Fibroblast of mammary gland (primary cell): ENCODE results near the gene SINHCAF.

Experiments used
- DNase-seq: peaks from one replicate; pipeline ENCODE4 v3.0.0-alpha.2; 2010; ENCODE audit warnings: low read depth
- H3K4me3 ChIP-seq: 2 replicates; pipeline ENCODE4 v1.5.1; 2011; ENCODE audit warnings: low read depth, mild to moderate bottlenecking, low read length, moderate library complexity; ENCODE audit not compliant: control insufficient read depth
- TF ChIP-seq, protein P1 (sequence below): conservative IDR thresholded peaks from 2 replicates; pipeline ENCODE4 v1.5.1; 2011; ENCODE audit warnings: low read depth, low read length, inconsistent platforms; ENCODE audit not compliant: control insufficient read depth, insufficient read depth

Gene SINHCAF

GRCh38 chr12:31366104-31366621 lies 40.2 kb upstream of the SINHCAF start:
- no peak overlapping the region for H3K4me3 ChIP-seq
- no peak for DNase-seq
- TF ChIP-seq, protein P1, sequence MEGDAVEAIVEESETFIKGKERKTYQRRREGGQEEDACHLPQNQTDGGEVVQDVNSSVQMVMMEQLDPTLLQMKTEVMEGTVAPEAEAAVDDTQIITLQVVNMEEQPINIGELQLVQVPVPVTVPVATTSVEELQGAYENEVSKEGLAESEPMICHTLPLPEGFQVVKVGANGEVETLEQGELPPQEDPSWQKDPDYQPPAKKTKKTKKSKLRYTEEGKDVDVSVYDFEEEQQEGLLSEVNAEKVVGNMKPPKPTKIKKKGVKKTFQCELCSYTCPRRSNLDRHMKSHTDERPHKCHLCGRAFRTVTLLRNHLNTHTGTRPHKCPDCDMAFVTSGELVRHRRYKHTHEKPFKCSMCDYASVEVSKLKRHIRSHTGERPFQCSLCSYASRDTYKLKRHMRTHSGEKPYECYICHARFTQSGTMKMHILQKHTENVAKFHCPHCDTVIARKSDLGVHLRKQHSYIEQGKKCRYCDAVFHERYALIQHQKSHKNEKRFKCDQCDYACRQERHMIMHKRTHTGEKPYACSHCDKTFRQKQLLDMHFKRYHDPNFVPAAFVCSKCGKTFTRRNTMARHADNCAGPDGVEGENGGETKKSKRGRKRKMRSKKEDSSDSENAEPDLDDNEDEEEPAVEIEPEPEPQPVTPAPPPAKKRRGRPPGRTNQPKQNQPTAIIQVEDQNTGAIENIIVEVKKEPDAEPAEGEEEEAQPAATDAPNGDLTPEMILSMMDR = no peak

- no peak for DNase-seq
- no peak overlapping the region for H3K4me3 ChIP-seq
- TF ChIP-seq, protein P1 = no peak
These were observed 37.9 kb upstream of the SINHCAF start for GRCh38 chr12:31363831-31364230.

GRCh38 chr12:31363416-31363809 lies 37.5 kb upstream of the SINHCAF start:
- H3K4me3 ChIP-seq = no peak overlapping the region
- TF ChIP-seq, protein P1 = no peak
- DNase-seq = no peak

- DNase-seq = no peak
- TF ChIP-seq, protein P1 = no peak
- no peak overlapping the region for H3K4me3 ChIP-seq
These were observed 36.9 kb upstream of the SINHCAF start for GRCh38 chr12:31362759-31363415.

DNA sequence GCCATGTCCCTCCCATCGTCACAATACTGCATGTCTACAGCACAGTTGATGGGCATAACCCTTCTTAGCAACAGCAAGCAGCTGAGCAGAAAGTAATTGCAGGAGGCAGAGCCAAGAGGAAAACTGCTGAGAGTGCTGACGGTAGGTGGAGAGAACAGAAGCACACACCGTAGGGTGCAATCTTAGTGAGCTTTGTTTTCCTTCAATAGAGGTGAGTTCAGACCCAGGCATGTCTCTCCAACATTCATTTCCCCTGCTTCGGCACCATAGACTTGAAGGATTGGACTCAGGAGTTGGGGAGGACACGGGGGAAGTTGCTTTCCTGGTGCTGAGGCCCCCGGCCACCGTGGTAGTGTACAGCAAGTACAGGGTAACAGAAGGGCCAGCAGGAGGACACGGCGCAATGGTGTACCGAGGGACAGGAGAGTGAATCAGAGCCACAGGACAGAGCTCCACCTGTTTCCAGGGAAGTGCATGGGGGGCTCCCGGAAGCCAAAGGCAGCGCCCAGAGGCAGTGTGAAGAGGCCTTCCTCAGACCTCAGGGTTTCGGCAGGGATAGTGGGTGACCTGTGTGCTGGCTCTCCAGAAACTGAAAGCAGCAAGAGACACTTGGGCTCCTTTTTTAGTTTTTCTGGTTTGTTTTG lies 36.3 kb upstream of the SINHCAF start:
- TF ChIP-seq, protein P1 = no peak
- no peak for DNase-seq
- H3K4me3 ChIP-seq = no peak overlapping the region

DNA sequence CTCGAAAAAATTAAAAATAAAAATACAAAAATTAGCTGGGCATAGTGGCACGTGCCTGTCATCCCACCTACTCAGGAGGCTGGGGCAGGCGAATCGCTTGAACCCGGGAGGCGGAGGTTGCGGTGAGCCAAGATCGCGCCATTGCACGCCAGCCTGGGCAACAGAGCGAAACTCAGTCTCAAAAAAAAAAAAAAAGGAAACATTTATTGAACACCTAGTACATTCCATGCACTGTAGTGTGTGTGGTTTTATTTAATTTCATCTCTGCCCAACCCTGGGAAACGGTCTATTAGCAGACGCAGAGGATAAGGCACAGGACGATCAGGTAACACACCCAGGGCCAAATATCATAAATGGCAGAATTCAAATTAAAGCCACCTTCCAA lies 35.8 kb upstream of the SINHCAF start:
- no peak overlapping the region for H3K4me3 ChIP-seq
- no peak for DNase-seq
- TF ChIP-seq, protein P1 = no peak
